Kidney epithelial cell (primary cell): Measurements from ENCODE around the gene RB1. TPM values are rescaled to one million over a fixed set of nuclear protein-coding genes. Genes with fewer than 3 reads are reported as not detected.

Experiments used
- DNase-seq: peaks from one replicate; pipeline ENCODE4 v3.0.0-alpha.2; 2010; ENCODE audit warnings: low read depth
- H3K27me3 ChIP-seq: 2 replicates; pipeline ENCODE4 v1.6.0; 2011; ENCODE audit warnings: low read length; ENCODE audit not compliant: control insufficient read depth, insufficient read depth
- H3K36me3 ChIP-seq: 2 replicates; pipeline ENCODE4 v1.5.1; 2011; ENCODE audit warnings: low read length; ENCODE audit not compliant: control insufficient read depth, insufficient read depth
- H3K4me3 ChIP-seq: 2 replicates; pipeline ENCODE4 v1.5.1; 2011; ENCODE audit warnings: low read depth, mild to moderate bottlenecking, control low read depth, low read length
- CTCF ChIP-seq: IDR thresholded peaks from 2 replicates; pipeline ENCODE4 v1.5.1; 2011; ENCODE audit warnings: mild to moderate bottlenecking, moderate library complexity, low read length, control low read depth, inconsistent platforms; ENCODE audit not compliant: insufficient read depth, poor library complexity, severe bottlenecking
- total RNA-seq: library from RNA; depleted of rRNA; stranded (reverse); fragments of >200 nt; gene quantifications from 2 replicates; pipeline ENCODE4 v1.2.3, GENCODE V29; 2015

The RB1 gene
- total RNA-seq, 1 donor from 2014 or later = 27.1 TPM

GRCh38 chr13:48316826-48317510 is 13.4 kb downstream of the RB1 start:
- Histone ChIP-seq H3K36me3 (peaks cover 2% of the 10 kb centered on the region), H3K27me3 (no peaks in the 10 kb centered on the region), H3K4me3 (no peak overlapping the region)
- no peak for DNase-seq
- TF ChIP-seq CTCF = no peak

GRCh38 chr13:48317511-48318376 is 14.2 kb downstream of the RB1 start:
- Histone ChIP-seq H3K36me3 (peaks cover 2% of the 10 kb centered on the region), H3K4me3 (no peak overlapping the region), H3K27me3 (no peaks in the 10 kb centered on the region)
- no peak for DNase-seq
- TF ChIP-seq CTCF = no peak

GRCh38 chr13:48318377-48318811 is 14.8 kb downstream of the RB1 start:
- DNase-seq = no peak
- Histone ChIP-seq H3K4me3 (no peak overlapping the region), H3K36me3 (peaks cover 2% of the 10 kb centered on the region), H3K27me3 (no peaks in the 10 kb centered on the region)
- TF ChIP-seq CTCF = no peak

- DNase-seq = no peak
- H3K36me3 ChIP-seq = peaks cover 2% of the 10 kb centered on the region
- no peaks in the 10 kb centered on the region for H3K27me3 ChIP-seq
- no peak overlapping the region for H3K4me3 ChIP-seq
- no peak for TF ChIP-seq CTCF
Measured at GRCh38 chr13:48318821-48319511, 15.4 kb downstream of the RB1 start.

GRCh38 chr13:48319531-48320398 is 16.2 kb downstream of the RB1 start:
- H3K4me3 ChIP-seq = no peak overlapping the region
- peaks cover 2% of the 10 kb centered on the region for H3K36me3 ChIP-seq
- TF ChIP-seq CTCF = no peak
- no peaks in the 10 kb centered on the region for H3K27me3 ChIP-seq
- no peak for DNase-seq
